Activated T-helper 1 cell treated with anti-CD3 and anti-CD28 coated beads, Interleukin-12 subunit alpha, Interleukin-12 subunit beta, Interleukin-2, Interleukin-4 antibody, amounts not matched to agents 30 ng/mL and 10 ng/mL and 1 ng/mL, durations not matched to agents 14 hours and 24 hours and 36 hours (primary cell): ENCODE measurements around the gene DSCAM. TPM values are rescaled to one million over a fixed set of nuclear protein-coding genes. Genes with fewer than 3 reads are reported as not detected.

Source experiments
- DNase-seq: peaks from one replicate; pipeline ENCODE4 v3.0.0; 2021; ENCODE audit warnings: low spot score
- H3K27ac Mint-ChIP-seq: one replicate; pipeline ENCODE4 v1.8.0; 2021; ENCODE audit warnings: mild to moderate bottlenecking, mixed read lengths
- H3K27me3 Mint-ChIP-seq: one replicate; pipeline ENCODE4 v1.8.0; 2022; ENCODE audit warnings: mild to moderate bottlenecking, moderate library complexity, mixed read lengths; ENCODE audit not compliant: insufficient read depth
- H3K36me3 Mint-ChIP-seq: one replicate; pipeline ENCODE4 v1.8.0; 2021; ENCODE audit warnings: low read depth, mixed read lengths
- H3K4me1 Mint-ChIP-seq: one replicate; pipeline ENCODE4 v1.8.0; 2021; ENCODE audit warnings: low read depth, mixed read lengths
- H3K4me3 Mint-ChIP-seq: one replicate; pipeline ENCODE4 v1.8.0; 2021; ENCODE audit warnings: mild to moderate bottlenecking, moderate library complexity, mixed read lengths
- H3K9me3 Mint-ChIP-seq: one replicate; pipeline ENCODE4 v1.8.0; 2021; ENCODE audit warnings: mixed read lengths
- intact Hi-C: fragments of 100-400 bp; cut with micrococcal nuclease; formaldehyde crosslinking; loops from one replicate; pipeline ENCODE4 v1.15.1; 2024
- total RNA-seq: library from RNA; stranded (reverse); gene quantifications from 2 replicates; pipeline ENCODE4 v1.2.3, GENCODE V29; 2022

Gene DSCAM
- total RNA-seq, 1 donor from 2014 or later: not detected

DNA sequence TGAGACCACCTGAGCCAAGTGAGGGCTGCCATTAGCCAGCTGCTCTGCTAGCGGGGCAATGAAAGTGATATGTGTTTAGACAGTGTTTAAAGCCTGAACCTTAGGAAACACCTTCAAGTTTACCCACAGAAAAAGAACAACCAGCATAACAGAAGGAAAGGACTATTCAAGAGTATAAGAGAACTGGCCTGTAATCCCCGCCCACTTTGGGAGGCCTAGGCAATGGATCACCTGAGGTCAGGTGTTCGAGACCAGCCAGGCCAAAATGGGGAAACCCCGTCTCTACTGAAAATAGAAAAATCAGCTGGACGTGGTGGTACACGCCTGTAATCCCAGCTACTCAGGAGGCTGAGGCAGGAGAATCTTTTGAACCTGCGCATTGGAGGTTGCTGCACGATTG, 830.3 kb downstream of the DSCAM start:
- Mint-ChIP-seq H3K36me3 (no peaks in the 10 kb centered on the region), H3K4me1 (no peaks in the 10 kb centered on the region), H3K27me3 (no peaks in the 10 kb centered on the region), H3K27ac (no peak overlapping the region), H3K9me3 (peaks cover 35% of the 10 kb centered on the region), H3K4me3 (no peak overlapping the region)
- intact Hi-C loops: no loop called here
- no peak for DNase-seq

DNA sequence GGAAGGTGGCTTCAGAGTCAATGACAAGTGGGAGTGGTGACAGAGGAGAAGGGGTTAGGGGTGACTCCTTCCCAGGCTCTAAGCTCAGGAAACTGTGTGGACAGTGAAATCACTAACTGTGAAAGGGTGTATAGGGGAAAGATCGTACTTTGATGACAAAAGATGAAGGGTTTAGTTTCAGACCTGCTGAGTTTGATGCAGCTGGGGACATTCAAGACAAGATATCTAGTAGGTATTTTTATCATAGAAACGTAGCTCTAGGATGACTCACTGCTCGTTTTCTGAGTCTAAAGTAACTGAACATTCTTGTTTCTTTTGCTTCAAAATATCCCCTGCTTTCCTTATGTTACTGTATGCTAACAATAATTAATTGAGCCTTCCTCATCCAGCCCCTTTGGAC, 830.7 kb downstream of the DSCAM start:
- Mint-ChIP-seq H3K36me3 (no peaks in the 10 kb centered on the region), H3K9me3 (peaks cover 35% of the 10 kb centered on the region), H3K4me3 (no peak overlapping the region), H3K4me1 (no peaks in the 10 kb centered on the region), H3K27me3 (no peaks in the 10 kb centered on the region), H3K27ac (no peak overlapping the region)
- intact Hi-C loops: no loop called here
- DNase-seq: no peak

DNA sequence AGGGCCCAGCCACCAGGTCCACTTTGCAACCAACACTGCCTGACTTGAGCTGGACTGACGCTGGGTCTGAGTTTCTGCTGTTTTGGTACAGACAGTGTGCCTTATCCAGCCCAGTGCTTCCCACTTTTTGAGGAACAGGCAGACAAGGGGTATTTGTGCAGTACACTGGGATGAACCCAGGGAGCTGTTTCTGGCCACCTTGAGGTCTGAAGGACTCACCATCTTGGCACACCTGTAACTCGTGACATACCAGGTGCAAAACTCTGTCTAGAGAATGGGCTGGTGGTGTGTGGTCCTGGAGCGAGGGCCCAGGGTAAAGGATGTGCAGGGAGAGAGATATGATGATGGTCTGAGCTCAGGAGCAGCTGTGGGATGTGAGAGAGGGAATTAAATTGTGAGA, 831.1 kb downstream of the DSCAM start:
- H3K4me1 Mint-ChIP-seq: no peaks in the 10 kb centered on the region

DNA sequence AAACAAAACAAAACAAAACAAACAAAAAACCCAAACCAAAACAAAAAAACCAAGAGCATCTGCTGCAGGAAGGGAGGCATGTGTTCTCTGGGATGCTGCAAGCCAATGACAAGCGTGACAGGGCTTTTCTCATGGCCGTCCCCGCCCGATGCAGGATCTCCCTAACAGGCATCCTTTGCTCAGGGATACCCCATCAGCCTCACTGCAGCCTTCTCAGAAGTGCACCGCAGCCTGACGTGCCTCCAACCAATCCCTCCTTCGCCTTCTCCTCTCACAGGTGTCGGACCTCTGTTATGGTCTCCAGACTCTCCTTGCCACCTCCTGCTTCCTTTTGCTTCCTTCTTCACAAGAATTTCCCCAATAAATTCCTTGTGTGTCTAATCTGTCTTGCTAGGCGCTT, 832.6 kb downstream of the DSCAM start:
- no peaks in the 10 kb centered on the region for H3K36me3 Mint-ChIP-seq
- intact Hi-C loops: no loop called here
- DNase-seq: no peak
- peaks cover 39% of the 10 kb centered on the region for H3K9me3 Mint-ChIP-seq
- no peaks in the 10 kb centered on the region for H3K4me1 Mint-ChIP-seq
- H3K27me3 Mint-ChIP-seq: no peaks in the 10 kb centered on the region
- no peak overlapping the region for H3K4me3 Mint-ChIP-seq
- no peak overlapping the region for H3K27ac Mint-ChIP-seq

More for the DNA sequence above, 831.1 kb downstream of the DSCAM start:
- Mint-ChIP-seq H3K9me3 (peaks cover 38% of the 10 kb centered on the region), H3K27me3 (no peaks in the 10 kb centered on the region), H3K4me3 (no peak overlapping the region), H3K36me3 (no peaks in the 10 kb centered on the region), H3K27ac (no peak overlapping the region)
- intact Hi-C loops: no loop called here
- no peak for DNase-seq

DNA sequence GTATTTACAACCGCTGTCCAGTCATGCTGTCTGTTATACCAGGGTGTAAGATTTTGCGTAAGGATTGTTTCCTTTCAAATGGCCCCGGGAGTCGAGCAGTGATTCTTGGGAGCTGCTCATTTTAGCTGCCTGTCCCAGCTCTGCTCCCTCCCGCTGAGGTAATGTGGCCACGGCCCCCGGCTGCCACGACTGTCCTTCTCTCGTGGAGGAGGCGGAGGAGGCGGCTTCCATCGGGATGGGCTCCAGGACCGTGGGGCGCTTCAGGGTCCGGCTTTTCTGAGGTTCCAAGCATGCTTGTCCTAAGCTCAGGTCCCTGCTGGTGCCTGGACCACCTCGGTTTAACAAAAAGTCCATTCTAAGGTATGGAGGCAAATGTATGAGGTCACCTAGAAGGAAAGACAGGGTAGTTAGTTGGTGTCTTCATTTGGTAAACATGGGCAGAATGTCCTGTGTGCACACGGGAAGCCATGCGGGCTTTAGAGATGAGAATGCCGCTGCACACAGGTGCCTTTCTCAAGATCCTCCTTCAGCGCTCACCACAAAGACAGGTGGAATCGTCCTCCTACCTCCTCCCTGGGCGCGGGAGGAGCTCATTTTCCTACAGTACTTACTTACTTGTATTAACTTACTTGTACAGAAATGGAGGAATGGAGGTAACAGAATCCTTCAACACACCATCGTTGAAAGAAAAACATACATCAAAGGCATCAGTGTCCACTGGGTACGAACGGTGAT, 833.8 kb downstream of the DSCAM start:
- Mint-ChIP-seq H3K4me1 (no peaks in the 10 kb centered on the region), H3K27ac (no peak overlapping the region), H3K27me3 (no peaks in the 10 kb centered on the region), H3K9me3 (peaks cover 30% of the 10 kb centered on the region), H3K4me3 (no peak overlapping the region), H3K36me3 (no peaks in the 10 kb centered on the region)
- no peak for DNase-seq
- intact Hi-C loops: no loop called here

DNA sequence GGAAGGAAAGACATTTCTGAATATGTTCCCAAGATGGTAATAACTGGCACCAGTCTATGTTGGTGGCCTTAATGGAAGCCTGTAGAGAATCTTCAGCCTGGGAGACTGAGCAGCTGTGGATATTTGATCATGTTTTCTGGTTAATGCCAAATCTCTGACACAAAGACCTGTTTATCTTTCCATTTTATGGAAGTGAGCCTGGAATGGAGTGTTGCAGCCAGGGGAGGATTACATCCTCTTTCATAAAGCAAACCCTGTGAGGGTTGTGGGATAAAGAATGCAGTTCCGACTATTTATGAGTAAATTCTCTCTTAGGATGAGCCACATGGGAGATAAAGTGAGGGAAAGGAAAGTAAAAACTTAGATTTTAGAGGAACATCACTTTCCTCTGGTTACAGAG, 835.6 kb downstream of the DSCAM start:
- no peak for DNase-seq
- no peaks in the 10 kb centered on the region for H3K4me1 Mint-ChIP-seq
- intact Hi-C loops: no loop called here
- no peak overlapping the region for H3K4me3 Mint-ChIP-seq
- peaks cover 30% of the 10 kb centered on the region for H3K9me3 Mint-ChIP-seq
- H3K36me3 Mint-ChIP-seq: no peaks in the 10 kb centered on the region
- no peaks in the 10 kb centered on the region for H3K27me3 Mint-ChIP-seq
- H3K27ac Mint-ChIP-seq: no peak overlapping the region

DNA sequence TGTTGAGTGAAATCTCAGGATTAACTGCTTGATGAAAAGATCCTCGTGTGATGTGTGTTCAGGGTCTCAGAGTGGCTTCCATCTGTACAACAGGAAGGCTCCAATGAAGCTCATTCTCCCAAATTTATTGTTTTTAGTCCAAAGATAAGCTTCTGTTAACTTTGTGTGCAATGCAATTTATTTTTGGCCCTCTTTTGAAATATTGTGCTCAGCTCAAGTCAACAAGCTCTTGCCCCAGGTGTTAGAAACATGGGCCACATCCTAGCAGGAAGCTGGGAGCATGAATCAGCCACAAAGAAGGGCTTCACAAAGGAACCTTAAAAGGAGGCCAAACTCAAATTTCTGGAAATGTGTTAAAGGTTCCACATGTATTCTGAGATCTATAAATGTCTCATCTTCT, 844.0 kb downstream of the DSCAM start:
- Mint-ChIP-seq H3K27me3 (no peaks in the 10 kb centered on the region), H3K4me3 (no peak overlapping the region), H3K27ac (no peak overlapping the region), H3K36me3 (no peaks in the 10 kb centered on the region), H3K4me1 (no peaks in the 10 kb centered on the region), H3K9me3 (peaks cover 17% of the 10 kb centered on the region)
- intact Hi-C loops: no loop called here
- no peak for DNase-seq

DNA sequence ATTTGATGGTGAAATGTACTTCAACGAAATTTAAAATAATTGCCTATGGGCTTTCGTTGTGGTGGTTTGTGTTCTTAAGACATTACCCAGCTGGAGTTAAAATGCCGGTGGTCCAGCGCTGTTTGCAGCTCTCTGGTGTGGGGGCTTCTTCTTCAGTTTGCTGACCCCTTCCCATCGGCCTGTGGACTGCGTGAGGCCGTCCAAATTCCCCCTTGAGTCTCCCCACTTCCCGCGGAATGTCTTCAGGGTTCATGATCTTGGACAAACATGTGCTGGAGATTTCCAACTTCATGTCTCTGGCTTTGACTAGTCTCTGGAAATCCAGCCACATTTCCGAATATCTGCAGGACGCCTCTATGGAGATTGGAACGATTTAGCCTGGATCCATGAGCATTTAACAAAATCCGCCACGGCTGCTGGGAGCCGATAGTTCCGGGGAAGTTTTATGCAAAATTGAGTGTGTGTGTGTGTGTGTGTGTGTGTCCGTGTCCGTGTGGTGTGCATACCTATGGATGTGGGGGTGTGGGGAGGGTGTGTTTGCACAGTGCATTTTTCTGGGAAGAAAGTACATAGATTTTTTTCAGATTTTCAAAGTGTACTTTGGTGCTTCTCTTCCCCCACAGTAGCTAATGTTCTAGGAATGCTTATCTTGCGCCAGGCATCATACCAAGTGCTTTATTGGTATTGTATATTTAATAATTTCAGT, 862.5 kb downstream of the DSCAM start:
- Mint-ChIP-seq H3K4me3 (no peak overlapping the region), H3K36me3 (no peaks in the 10 kb centered on the region), H3K27ac (no peak overlapping the region), H3K9me3 (peaks cover 5% of the 10 kb centered on the region), H3K27me3 (no peaks in the 10 kb centered on the region), H3K4me1 (no peaks in the 10 kb centered on the region)
- intact Hi-C loops: no loop called here
- DNase-seq: no peak

DNA sequence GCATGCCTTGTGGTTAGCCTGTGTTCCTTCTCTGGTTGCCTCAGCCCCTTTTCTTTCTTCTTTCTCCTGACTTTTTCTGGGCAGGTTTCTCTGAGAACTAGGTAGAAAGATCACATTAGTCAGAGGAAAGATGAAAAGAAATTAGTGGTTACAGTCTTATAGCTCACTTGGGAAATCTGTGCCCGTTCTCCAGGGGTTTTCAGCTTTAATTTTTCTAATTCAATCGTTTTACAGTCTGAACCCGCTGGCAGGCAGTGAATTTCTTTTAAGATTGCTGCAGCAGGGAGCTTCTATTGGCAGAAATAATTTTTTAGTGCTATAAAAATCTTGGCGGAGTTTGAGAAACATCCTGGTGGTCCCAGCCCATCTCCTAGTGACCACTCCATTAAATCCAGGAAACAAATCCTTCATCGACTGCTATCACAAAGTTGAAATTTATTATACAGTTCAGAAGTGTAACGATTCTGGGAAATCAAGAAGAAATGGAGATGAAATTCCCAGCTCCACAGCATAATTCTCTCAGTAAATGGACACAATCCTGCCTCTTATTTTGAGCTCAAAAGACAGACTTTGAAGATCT, 866.6 kb downstream of the DSCAM start:
- no peaks in the 10 kb centered on the region for H3K27me3 Mint-ChIP-seq
- H3K9me3 Mint-ChIP-seq: peaks cover 7% of the 10 kb centered on the region
- intact Hi-C loops: no loop called here
- H3K27ac Mint-ChIP-seq: no peak overlapping the region
- H3K4me1 Mint-ChIP-seq: no peaks in the 10 kb centered on the region
- H3K36me3 Mint-ChIP-seq: no peaks in the 10 kb centered on the region
- no peak for DNase-seq
- H3K4me3 Mint-ChIP-seq: no peak overlapping the region

DNA sequence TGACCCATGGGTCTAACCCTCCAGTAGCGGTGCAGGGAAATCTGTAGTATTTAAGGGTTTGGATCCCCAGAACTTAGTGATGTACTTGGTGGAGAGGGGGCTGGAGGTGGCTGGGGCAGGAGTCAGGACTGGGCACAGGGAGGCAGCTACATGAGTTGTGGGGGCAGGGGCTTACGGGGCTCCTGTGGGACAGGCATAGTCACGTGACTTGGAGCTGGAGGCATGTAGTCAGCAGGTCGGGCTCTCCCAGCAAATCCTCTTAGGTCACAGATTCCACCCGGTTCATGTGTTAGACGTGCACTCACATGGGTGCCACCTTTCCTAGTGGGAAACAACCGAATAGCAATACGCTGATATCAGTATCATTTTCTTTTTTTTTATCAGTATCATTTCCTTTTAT, 867.6 kb downstream of the DSCAM start:
- DNase-seq: no peak
- intact Hi-C loops: no loop called here
- H3K27me3 Mint-ChIP-seq: no peaks in the 10 kb centered on the region
- H3K9me3 Mint-ChIP-seq: peaks cover 7% of the 10 kb centered on the region
- no peak overlapping the region for H3K27ac Mint-ChIP-seq
- H3K4me3 Mint-ChIP-seq: no peak overlapping the region
- H3K4me1 Mint-ChIP-seq: no peaks in the 10 kb centered on the region
- no peaks in the 10 kb centered on the region for H3K36me3 Mint-ChIP-seq

DNA sequence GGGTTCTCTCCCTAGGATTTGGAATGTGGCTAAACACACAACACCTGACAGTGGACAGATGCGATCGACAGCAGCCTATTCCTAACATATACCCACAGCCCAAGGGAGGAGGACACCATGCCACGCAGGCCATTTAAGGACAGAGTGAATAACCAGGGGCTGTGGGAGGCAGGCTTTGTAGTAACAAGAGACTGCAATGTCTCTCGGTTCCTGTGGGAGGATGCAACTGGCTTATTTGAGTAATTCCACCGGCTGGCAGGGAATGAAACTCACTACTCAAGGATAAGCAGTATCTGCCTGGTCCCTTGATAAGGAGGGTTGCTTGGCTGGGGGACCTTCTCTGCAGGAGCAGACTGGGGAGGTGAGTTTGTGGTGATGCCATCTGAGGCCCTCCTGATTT, 870.2 kb downstream of the DSCAM start:
- no peaks in the 10 kb centered on the region for H3K36me3 Mint-ChIP-seq
- intact Hi-C loops: no loop called here
- DNase-seq: no peak
- H3K9me3 Mint-ChIP-seq: peaks cover 7% of the 10 kb centered on the region
- no peaks in the 10 kb centered on the region for H3K27me3 Mint-ChIP-seq
- H3K4me3 Mint-ChIP-seq: no peak overlapping the region
- H3K27ac Mint-ChIP-seq: no peak overlapping the region
- H3K4me1 Mint-ChIP-seq: no peaks in the 10 kb centered on the region

DNA sequence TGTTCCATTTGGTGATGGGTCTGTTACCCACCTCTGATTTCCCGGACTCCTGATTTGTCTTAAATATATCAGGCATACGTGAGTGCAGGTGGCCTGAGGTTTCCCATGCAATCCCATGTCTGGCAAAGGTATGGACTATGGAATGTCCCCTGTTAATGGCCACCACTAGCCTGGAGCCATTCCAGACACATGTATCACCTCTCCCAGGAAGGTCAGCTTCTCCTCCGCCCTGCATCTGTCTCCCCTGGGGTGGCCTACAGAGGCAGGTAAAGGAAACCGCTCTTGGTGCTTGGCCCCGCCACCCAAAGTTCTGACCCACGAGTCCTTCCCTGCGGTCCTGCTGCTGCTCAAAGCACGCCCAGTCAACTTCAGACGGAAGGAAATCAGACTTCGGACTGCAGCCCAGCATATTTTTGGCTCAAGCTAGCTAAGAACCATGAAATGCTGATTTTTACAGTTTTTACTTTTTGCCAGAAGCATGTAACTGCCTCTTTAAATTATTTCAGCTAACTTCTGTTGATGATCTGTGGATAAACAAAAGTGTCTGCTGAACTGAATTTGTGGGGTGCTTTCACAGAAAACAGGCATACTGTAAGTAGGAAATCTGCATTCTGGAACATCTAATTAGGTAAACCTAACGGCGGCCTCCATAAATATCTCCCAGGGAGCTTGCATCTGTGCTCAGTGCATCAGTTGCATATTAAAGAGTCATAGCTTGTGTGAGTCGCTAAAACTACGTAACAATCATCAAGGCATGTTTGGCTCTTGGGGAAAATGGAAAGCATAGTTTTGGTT, 873.8 kb downstream of the DSCAM start:
- DNase-seq: no peak
- H3K27ac Mint-ChIP-seq: no peak overlapping the region
- peaks cover 14% of the 10 kb centered on the region for H3K9me3 Mint-ChIP-seq
- H3K36me3 Mint-ChIP-seq: no peaks in the 10 kb centered on the region
- H3K4me3 Mint-ChIP-seq: no peak overlapping the region
- no peaks in the 10 kb centered on the region for H3K27me3 Mint-ChIP-seq
- intact Hi-C loops: no loop called here
- H3K4me1 Mint-ChIP-seq: no peaks in the 10 kb centered on the region

DNA sequence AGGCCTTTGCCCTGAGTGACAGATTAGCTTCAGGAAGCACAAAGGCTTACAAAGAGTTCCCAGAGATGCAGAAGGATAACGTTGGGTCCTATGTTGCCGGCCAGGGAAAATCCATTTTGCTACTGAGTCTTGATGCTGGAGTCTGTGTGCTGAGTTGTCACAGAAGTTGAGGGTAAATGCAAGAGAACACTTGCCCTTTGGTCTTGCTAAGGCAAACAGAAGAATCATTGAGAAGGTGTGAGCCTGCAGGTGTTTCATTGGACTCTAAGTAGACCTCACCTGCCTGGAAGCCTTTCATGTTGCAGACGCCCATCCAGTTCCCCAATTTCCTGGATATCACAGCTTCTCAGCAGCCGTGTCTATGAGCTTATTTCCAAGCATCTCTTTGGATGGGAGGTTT, 874.5 kb downstream of the DSCAM start:
- Mint-ChIP-seq H3K4me3 (no peak overlapping the region), H3K36me3 (no peaks in the 10 kb centered on the region), H3K27me3 (no peaks in the 10 kb centered on the region), H3K27ac (no peak overlapping the region), H3K4me1 (no peaks in the 10 kb centered on the region), H3K9me3 (peaks cover 13% of the 10 kb centered on the region)
- intact Hi-C loops: no loop called here
- DNase-seq: no peak
